ENCODE measurements around the gene RAB1A. TPM values are rescaled to one million over a fixed set of nuclear protein-coding genes. Genes with fewer than 3 reads are reported as not detected.

Gene RAB1A
- total and polyA plus RNA-seq, 2 of the 13 experiments (the other 11 are each of a cell fraction or from before 2014, with no cell fraction given): 206 to 226 TPM

DNA sequence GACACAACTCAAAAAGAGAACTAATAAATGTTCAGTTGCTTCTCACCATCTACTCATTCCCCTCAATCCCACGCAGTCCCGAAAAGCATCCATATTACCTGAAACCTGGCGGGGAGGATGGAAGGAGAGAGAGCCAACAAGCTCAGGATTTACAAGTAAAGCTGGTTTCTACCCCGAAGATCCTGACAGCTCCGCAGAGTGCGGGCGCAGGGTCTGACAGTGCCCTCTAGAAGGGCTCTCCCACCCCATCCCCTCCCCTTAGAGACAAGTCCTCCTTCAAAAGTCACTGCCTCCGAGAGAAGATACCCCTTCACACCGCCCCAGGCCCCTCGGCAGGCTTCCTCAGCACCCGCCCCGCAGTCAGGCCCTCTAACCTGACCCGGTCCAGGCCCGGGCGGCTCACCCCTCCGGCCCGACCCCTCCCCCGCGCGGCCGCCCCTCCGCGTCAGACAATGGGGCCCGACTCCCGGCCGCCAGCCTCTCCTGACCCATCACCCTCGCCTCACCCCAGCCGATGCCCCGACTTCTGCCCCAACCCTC, 550 bp downstream of the RAB1A start:
- H3K4me3 ChIP-seq (replicated peaks in 1 of 3; ENCODE audit: insufficient read depth in 1 of 3, low read depth in 2 of 3, low read length in 3 of 3): peak overlapping the region; percentile 89 to 98 (median 97)
- H3K4me1 ChIP-seq (ENCODE audit: insufficient read depth, low read length): peaks cover 71% of the 10 kb centered on the region
- peak overlapping the region; percentile 98 for H3K4me2 ChIP-seq (ENCODE audit: low read depth, low read length)
- intact Hi-C loops (cut with micrococcal nuclease; ENCODE audit: unreplicated experiment): loop anchor here (2.0 kb wide), 1 partner anchor 17 kb away; no protein-coding TSS in a partner anchor
- no peak overlapping the region for H2AFZ ChIP-seq (ENCODE audit: low read length)
- POLR2A ChIA-PET: interaction anchor here (0.7 to 3.1 kb wide), 26 partner anchors 10 to 476 kb away, joined by 3 to 62 read pairs (median 6); partner anchors contain the start of genes ACTR2, CEP68 and SERTAD2
- ATAC-seq: peak; percentile 29
- peaks cover 0 to 4% of the 10 kb centered on the region in 2 experiments; a peak in 1 of 5 replicates for H3K27me3 ChIP-seq (ENCODE audit: control insufficient read depth in 1 of 2, insufficient read depth in 2 of 2, low read length in 2 of 2)
- peaks cover 56% of the 10 kb centered on the region for H3K79me2 ChIP-seq (ENCODE audit: insufficient read depth, low read length)
- H3K36me3 ChIP-seq (replicated peaks in 1 of 2; ENCODE audit: control insufficient read depth in 1 of 2, insufficient read depth in 2 of 2, low read length in 2 of 2): peaks cover 0 to 1% of the 10 kb centered on the region in 2 experiments; a peak in 2 of 5 replicates
- BruUV-seq (replicated peaks): no TSS peak
- FAIRE-seq: no peak
- no peaks in the 10 kb centered on the region for H3K9me3 ChIP-seq (ENCODE audit: low read length)
- in situ Hi-C loops (cut with HindIII; ENCODE audit: extremely low pct_ligation_motif_present, low pct_unique_long_range_greater_than_20kb): no loop called here
- CTCF ChIA-PET (ENCODE audit: low intra/inter-chr PET ratio, low total read pairs): interaction anchor here (0.6 kb wide), 1 partner anchor 40 kb away, joined by 3 read pairs; no protein-coding TSS in a partner anchor
- 1% methylated on average over 27 of the region's 29 CpGs for WGBS (ENCODE audit: low lambda C conversion rate)
- H3K27ac ChIP-seq (ENCODE audit: extremely low read length, insufficient read depth, low read length): peak overlapping the region; percentile 95
- H3K9ac ChIP-seq (ENCODE audit: insufficient read depth, low read depth, low read length): peak overlapping the region; percentile 100
- peaks cover 51% of the 10 kb centered on the region for H4K20me1 ChIP-seq (ENCODE audit: insufficient read depth, low read length)
- DNase-seq (ENCODE audit: low spot score): no peak
- TF ChIP-seq MEF2D (CRISPR knock-in tag; IDR thresholded peaks at IDR 0.05) (no peak), KDM6A (CRISPR knock-in tag; IDR thresholded peaks at IDR 0.05; ENCODE audit: low read depth) (no peak), ZNF790 (CRISPR knock-in tag; IDR thresholded peaks at IDR 0.05; ENCODE audit: borderline replicate concordance) (0 out of 2 replicates have a peak, but pooled peaks have one; percentile 80), ZNF224 (CRISPR knock-in tag; IDR thresholded peaks at IDR 0.05) (peak; percentile 82; the same call in 1 of the 2 replicates), SNAPC4 (CRISPR knock-in tag; IDR thresholded peaks at IDR 0.05) (peak; percentile 57; the same call in 1 of the 2 replicates), SNAI1 (CRISPR knock-in tag; IDR thresholded peaks at IDR 0.05; ENCODE audit: borderline replicate concordance) (0 out of 2 replicates have a peak, but pooled peaks have one; percentile 32), ZNF33B (CRISPR knock-in tag; IDR thresholded peaks at IDR 0.05) (peak; percentile 41; the same call in 1 of the 2 replicates), ZNF724P (CRISPR knock-in tag; IDR thresholded peaks at IDR 0.05; ENCODE audit: borderline replicate concordance) (no peak), PAWR (CRISPR knock-in tag; IDR thresholded peaks at IDR 0.05; ENCODE audit: borderline replicate concordance) (0 out of 2 replicates have a peak, but pooled peaks have one; percentile 33), GATAD2A (CRISPR knock-in tag; IDR thresholded peaks at IDR 0.05) (no peak), ZNF703 (CRISPR knock-in tag; IDR thresholded peaks at IDR 0.05; ENCODE audit: borderline replicate concordance) (0 out of 2 replicates have a peak, but pooled peaks have one; percentile 67)
- TF ChIP-seq, protein P1, sequence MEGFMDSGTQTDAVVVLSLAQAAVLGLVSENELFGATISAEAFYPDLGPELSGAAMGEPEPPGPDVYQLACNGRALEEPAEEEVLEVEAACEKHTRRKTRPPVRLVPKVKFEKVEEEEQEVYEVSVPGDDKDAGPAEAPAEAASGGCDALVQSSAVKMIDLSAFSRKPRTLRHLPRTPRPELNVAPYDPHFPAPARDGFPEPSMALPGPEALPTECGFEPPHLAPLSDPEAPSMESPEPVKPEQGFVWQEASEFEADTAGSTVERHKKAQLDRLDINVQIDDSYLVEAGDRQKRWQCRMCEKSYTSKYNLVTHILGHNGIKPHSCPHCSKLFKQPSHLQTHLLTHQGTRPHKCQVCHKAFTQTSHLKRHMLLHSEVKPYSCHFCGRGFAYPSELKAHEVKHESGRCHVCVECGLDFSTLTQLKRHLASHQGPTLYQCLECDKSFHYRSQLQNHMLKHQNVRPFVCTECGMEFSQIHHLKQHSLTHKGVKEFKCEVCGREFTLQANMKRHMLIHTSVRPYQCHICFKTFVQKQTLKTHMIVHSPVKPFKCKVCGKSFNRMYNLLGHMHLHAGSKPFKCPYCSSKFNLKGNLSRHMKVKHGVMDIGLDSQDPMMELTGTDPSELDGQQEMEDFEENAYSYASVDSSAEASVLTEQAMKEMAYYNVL (CRISPR knock-in tag; IDR thresholded peaks at IDR 0.05; ENCODE audit: borderline replicate concordance): no peak
- TF ChIP-seq, protein P2, sequence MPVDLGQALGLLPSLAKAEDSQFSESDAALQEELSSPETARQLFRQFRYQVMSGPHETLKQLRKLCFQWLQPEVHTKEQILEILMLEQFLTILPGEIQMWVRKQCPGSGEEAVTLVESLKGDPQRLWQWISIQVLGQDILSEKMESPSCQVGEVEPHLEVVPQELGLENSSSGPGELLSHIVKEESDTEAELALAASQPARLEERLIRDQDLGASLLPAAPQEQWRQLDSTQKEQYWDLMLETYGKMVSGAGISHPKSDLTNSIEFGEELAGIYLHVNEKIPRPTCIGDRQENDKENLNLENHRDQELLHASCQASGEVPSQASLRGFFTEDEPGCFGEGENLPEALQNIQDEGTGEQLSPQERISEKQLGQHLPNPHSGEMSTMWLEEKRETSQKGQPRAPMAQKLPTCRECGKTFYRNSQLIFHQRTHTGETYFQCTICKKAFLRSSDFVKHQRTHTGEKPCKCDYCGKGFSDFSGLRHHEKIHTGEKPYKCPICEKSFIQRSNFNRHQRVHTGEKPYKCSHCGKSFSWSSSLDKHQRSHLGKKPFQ (CRISPR knock-in tag; IDR thresholded peaks at IDR 0.05; ENCODE audit: insufficient replicate concordance): peak; percentile 95
